ENCODE data around the gene ATP13A3.

DNA sequence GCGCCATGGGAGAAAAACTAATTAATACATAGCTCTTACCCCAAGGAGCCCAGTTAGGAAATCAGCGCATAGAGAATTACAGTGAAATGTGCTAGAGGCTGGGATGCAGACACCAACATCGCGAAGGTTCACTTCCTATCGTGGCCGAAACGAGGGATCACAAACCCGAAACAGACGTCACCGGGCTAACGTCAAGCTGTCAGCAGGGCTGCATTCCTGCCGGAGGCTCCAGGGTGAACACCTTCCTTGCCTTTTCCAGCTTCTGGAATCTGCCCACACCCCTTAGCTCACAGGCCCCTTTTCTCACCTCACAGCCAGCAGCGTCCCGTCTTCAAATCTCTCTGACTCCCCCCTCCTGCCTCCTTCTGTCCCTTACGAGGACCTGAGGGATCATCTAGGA, 100.7 kb downstream of the ATP13A3 start:
- TF ChIP-seq, protein P1, sequence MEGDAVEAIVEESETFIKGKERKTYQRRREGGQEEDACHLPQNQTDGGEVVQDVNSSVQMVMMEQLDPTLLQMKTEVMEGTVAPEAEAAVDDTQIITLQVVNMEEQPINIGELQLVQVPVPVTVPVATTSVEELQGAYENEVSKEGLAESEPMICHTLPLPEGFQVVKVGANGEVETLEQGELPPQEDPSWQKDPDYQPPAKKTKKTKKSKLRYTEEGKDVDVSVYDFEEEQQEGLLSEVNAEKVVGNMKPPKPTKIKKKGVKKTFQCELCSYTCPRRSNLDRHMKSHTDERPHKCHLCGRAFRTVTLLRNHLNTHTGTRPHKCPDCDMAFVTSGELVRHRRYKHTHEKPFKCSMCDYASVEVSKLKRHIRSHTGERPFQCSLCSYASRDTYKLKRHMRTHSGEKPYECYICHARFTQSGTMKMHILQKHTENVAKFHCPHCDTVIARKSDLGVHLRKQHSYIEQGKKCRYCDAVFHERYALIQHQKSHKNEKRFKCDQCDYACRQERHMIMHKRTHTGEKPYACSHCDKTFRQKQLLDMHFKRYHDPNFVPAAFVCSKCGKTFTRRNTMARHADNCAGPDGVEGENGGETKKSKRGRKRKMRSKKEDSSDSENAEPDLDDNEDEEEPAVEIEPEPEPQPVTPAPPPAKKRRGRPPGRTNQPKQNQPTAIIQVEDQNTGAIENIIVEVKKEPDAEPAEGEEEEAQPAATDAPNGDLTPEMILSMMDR (conservative IDR thresholded peaks at IDR 0.05; ENCODE audit: low read depth, low read length): no peak
- no peak for TF ChIP-seq RAD21 (IDR thresholded peaks at IDR 0.05; ENCODE audit: low read length)

Data from IMR-90 (cell line).